HEK293 (cell line): ENCODE data around the gene NLGN1.

Source experiments
- CTCF ChIA-PET: fragments of 350-600 bp; formaldehyde crosslinking; extraction: SDS; loops from one replicate; lab custom pipeline; 2021; ENCODE audit warnings: antibody characterized with exemption; lab: Yijun Ruan, JAX
- POLR2A ChIA-PET: fragments of 300-600 bp; formaldehyde crosslinking; extraction: SDS; loops from one replicate; lab custom pipeline; 2020; ENCODE audit warnings: antibody characterized with exemption, inconsistent platforms; lab: Yijun Ruan, JAX
- H3K27ac ChIP-seq: fragments of 200-500 bp; sonication (Bioruptor generic); 2 replicates; pipeline ENCODE4 v1.5.1; 2014; ENCODE audit warnings: low read depth, low read length, control low read depth, inconsistent platforms; ENCODE audit errors: extremely low read depth
- H3K36me3 ChIP-seq, 2 experiments: fragments of 200-500 bp in 1 of 2; sonication (Bioruptor generic) in 1 of 2; 1 replicate in 1 of 2; 2 replicates in 1 of 2; pipeline ENCODE4 v1.5.1; 2014 to 2017; ENCODE audit warnings: inconsistent platforms in 2 of 2, low read length in 2 of 2; ENCODE audit not compliant: control insufficient read depth in 2 of 2, insufficient read depth in 1 of 2
- H3K4me1 ChIP-seq: fragments of 200-500 bp; sonication (Bioruptor generic); 2 replicates; pipeline ENCODE4 v1.5.1; 2014; ENCODE audit warnings: mild to moderate bottlenecking, low read length, inconsistent platforms; ENCODE audit not compliant: control insufficient read depth, insufficient read depth
- H3K4me3 ChIP-seq: 2 replicates; pipeline ENCODE4 v1.5.1; 2011; ENCODE audit warnings: low read depth, mild to moderate bottlenecking, control low read depth, low read length, moderate library complexity
- H3K9me3 ChIP-seq: fragments of 200-500 bp; sonication (Bioruptor generic); 2 replicates; pipeline ENCODE4 v1.5.1; 2014; ENCODE audit warnings: low read depth, low read length, inconsistent platforms; ENCODE audit not compliant: control insufficient read depth, insufficient read depth
- FEZF1 ChIP-seq: fragments of 450-650 bp; formaldehyde crosslinking; IDR thresholded peaks from 2 replicates; pipeline ENCODE4 v1.5.1; 2016; ENCODE audit warnings: missing biosample characterization, missing genetic modification characterization
- GLIS2 ChIP-seq: fragments of 450-650 bp; formaldehyde crosslinking; IDR thresholded peaks from 2 replicates; pipeline ENCODE4 v1.5.1; 2016; ENCODE audit warnings: missing biosample characterization, missing genetic modification characterization
- HIC1 ChIP-seq: fragments of 450-650 bp; formaldehyde crosslinking; IDR thresholded peaks from 2 replicates; pipeline ENCODE4 v1.5.1; 2016; ENCODE audit warnings: missing biosample characterization, missing genetic modification characterization
- PRDM6 ChIP-seq: fragments of 450-650 bp; formaldehyde crosslinking; IDR thresholded peaks from 2 replicates; pipeline ENCODE4 v1.5.1; 2017; ENCODE audit warnings: missing biosample characterization, missing genetic modification characterization
- REPIN1 ChIP-seq: fragments of 450-650 bp; formaldehyde crosslinking; IDR thresholded peaks from 2 replicates; pipeline ENCODE4 v1.5.1; 2017; ENCODE audit warnings: missing biosample characterization, missing genetic modification characterization, low read depth
- SCRT1 ChIP-seq: fragments of 450-650 bp; formaldehyde crosslinking; IDR thresholded peaks from 2 replicates; pipeline ENCODE4 v1.5.1; 2016; ENCODE audit warnings: missing biosample characterization, missing genetic modification characterization, borderline replicate concordance
- TCF7L2 ChIP-seq: IDR thresholded peaks from 2 replicates; pipeline ENCODE4 v1.6.1; 2011; ENCODE audit warnings: low read depth, mild to moderate bottlenecking, inconsistent platforms, low read length, moderate library complexity, borderline replicate concordance
- ZBTB21 ChIP-seq: fragments of 450-650 bp; formaldehyde crosslinking; IDR thresholded peaks from 2 replicates; pipeline ENCODE4 v1.5.1; 2017; ENCODE audit warnings: missing biosample characterization, missing genetic modification characterization
- ZBTB48 ChIP-seq: fragments of 450-650 bp; formaldehyde crosslinking; IDR thresholded peaks from 2 replicates; pipeline ENCODE4 v1.5.1; 2016; ENCODE audit warnings: missing biosample characterization, missing genetic modification characterization
- ZNF24 ChIP-seq: fragments of 450-650 bp; formaldehyde crosslinking; IDR thresholded peaks from 2 replicates; pipeline ENCODE4 v1.5.1; 2016; ENCODE audit warnings: missing biosample characterization, missing genetic modification characterization
- ZNF571 ChIP-seq: fragments of 450-650 bp; formaldehyde crosslinking; IDR thresholded peaks from 2 replicates; pipeline ENCODE4 v1.5.0; 2017; ENCODE audit warnings: missing biosample characterization, missing genetic modification characterization
- ZNF623 ChIP-seq: fragments of 450-650 bp; formaldehyde crosslinking; IDR thresholded peaks from 2 replicates; pipeline ENCODE4 v1.5.1; 2016; ENCODE audit warnings: missing biosample characterization, missing genetic modification characterization
- ZNF654 ChIP-seq: fragments of 450-650 bp; formaldehyde crosslinking; IDR thresholded peaks from 2 replicates; pipeline ENCODE4 v1.5.1; 2016; ENCODE audit warnings: low read depth, missing biosample characterization, missing genetic modification characterization
- TF ChIP-seq, protein P1 (sequence below): fragments of 450-650 bp; formaldehyde crosslinking; IDR thresholded peaks from 2 replicates; pipeline ENCODE4 v1.5.1; 2016; ENCODE audit warnings: missing biosample characterization, missing genetic modification characterization, borderline replicate concordance
- TF ChIP-seq, protein P2 (sequence below): fragments of 450-650 bp; formaldehyde crosslinking; IDR thresholded peaks from 2 replicates; pipeline ENCODE4 v1.5.1; 2017; ENCODE audit warnings: missing biosample characterization, missing genetic modification characterization
- TF ChIP-seq, protein P3 (sequence below): fragments of 450-650 bp; IDR thresholded peaks from 2 replicates; pipeline ENCODE4 v1.5.1; 2018; ENCODE audit warnings: missing biosample characterization, mild to moderate bottlenecking, missing genetic modification characterization

The NLGN1 gene

GRCh38 chr3:173529062-173529711, 131.6 kb downstream of the NLGN1 start:
- H3K4me1 ChIP-seq: no peaks in the 10 kb centered on the region
- TF ChIP-seq, protein P1, sequence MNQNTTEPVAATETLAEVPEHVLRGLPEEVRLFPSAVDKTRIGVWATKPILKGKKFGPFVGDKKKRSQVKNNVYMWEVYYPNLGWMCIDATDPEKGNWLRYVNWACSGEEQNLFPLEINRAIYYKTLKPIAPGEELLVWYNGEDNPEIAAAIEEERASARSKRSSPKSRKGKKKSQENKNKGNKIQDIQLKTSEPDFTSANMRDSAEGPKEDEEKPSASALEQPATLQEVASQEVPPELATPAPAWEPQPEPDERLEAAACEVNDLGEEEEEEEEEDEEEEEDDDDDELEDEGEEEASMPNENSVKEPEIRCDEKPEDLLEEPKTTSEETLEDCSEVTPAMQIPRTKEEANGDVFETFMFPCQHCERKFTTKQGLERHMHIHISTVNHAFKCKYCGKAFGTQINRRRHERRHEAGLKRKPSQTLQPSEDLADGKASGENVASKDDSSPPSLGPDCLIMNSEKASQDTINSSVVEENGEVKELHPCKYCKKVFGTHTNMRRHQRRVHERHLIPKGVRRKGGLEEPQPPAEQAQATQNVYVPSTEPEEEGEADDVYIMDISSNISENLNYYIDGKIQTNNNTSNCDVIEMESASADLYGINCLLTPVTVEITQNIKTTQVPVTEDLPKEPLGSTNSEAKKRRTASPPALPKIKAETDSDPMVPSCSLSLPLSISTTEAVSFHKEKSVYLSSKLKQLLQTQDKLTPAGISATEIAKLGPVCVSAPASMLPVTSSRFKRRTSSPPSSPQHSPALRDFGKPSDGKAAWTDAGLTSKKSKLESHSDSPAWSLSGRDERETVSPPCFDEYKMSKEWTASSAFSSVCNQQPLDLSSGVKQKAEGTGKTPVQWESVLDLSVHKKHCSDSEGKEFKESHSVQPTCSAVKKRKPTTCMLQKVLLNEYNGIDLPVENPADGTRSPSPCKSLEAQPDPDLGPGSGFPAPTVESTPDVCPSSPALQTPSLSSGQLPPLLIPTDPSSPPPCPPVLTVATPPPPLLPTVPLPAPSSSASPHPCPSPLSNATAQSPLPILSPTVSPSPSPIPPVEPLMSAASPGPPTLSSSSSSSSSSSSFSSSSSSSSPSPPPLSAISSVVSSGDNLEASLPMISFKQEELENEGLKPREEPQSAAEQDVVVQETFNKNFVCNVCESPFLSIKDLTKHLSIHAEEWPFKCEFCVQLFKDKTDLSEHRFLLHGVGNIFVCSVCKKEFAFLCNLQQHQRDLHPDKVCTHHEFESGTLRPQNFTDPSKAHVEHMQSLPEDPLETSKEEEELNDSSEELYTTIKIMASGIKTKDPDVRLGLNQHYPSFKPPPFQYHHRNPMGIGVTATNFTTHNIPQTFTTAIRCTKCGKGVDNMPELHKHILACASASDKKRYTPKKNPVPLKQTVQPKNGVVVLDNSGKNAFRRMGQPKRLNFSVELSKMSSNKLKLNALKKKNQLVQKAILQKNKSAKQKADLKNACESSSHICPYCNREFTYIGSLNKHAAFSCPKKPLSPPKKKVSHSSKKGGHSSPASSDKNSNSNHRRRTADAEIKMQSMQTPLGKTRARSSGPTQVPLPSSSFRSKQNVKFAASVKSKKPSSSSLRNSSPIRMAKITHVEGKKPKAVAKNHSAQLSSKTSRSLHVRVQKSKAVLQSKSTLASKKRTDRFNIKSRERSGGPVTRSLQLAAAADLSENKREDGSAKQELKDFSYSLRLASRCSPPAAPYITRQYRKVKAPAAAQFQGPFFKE: no peak
- peak; percentile 42 for TF ChIP-seq ZNF654 (tag by site-specific recombination)
- TF ChIP-seq REPIN1 (tag by site-specific recombination): no peak
- POLR2A ChIA-PET: no interaction called here
- no peaks in the 10 kb centered on the region for H3K36me3 ChIP-seq
- CTCF ChIA-PET: interaction anchor here (0.6 to 2.2 kb wide), 7 partner anchors 14 to 655 kb away, joined by 3 to 7 read pairs (median 3); no protein-coding TSS in a partner anchor
- no peak overlapping the region for H3K4me3 ChIP-seq
- no peak overlapping the region for H3K27ac ChIP-seq
- H3K9me3 ChIP-seq: no peaks in the 10 kb centered on the region

DNA sequence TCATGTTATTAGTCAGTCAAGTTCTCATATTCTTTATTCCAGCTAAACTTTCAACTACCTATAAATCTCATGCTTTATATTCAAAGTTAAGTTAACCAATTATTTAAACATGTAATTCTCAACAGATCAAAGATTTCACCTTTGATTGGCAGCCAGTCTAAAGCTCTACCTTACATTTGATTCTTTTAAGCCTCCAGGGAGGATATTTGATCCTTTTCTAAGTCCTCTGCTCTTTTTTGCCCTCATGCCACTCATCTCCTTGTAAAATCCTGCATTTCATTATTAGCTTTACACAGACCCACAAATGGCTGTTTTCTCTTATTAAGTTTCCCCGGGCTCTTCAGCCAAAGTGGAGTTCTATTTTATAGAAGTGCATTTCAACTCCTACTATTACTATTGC, 134.1 kb downstream of the NLGN1 start:
- CTCF ChIA-PET: interaction anchor here (1.6 kb wide), 1 partner anchor 22 kb away, joined by 9 read pairs; no protein-coding TSS in a partner anchor
- POLR2A ChIA-PET: no interaction called here
- no peaks in the 10 kb centered on the region for H3K36me3 ChIP-seq
- TF ChIP-seq, protein P2, sequence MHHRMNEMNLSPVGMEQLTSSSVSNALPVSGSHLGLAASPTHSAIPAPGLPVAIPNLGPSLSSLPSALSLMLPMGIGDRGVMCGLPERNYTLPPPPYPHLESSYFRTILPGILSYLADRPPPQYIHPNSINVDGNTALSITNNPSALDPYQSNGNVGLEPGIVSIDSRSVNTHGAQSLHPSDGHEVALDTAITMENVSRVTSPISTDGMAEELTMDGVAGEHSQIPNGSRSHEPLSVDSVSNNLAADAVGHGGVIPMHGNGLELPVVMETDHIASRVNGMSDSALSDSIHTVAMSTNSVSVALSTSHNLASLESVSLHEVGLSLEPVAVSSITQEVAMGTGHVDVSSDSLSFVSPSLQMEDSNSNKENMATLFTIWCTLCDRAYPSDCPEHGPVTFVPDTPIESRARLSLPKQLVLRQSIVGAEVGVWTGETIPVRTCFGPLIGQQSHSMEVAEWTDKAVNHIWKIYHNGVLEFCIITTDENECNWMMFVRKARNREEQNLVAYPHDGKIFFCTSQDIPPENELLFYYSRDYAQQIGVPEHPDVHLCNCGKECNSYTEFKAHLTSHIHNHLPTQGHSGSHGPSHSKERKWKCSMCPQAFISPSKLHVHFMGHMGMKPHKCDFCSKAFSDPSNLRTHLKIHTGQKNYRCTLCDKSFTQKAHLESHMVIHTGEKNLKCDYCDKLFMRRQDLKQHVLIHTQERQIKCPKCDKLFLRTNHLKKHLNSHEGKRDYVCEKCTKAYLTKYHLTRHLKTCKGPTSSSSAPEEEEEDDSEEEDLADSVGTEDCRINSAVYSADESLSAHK (tag by site-specific recombination): 0 out of 2 replicates have a peak, but pooled peaks have one; percentile 16
- TF ChIP-seq ZNF571 (tag by site-specific recombination) (no peak), TCF7L2 (no peak), SCRT1 (no peak), PRDM6 (tag by site-specific recombination) (peak; percentile 68), FEZF1 (tag by site-specific recombination) (peak; percentile 86), ZBTB48 (no peak), ZBTB21 (tag by site-specific recombination) (no peak), ZNF623 (tag by site-specific recombination) (no peak), ZNF24 (tag by site-specific recombination) (no peak), GLIS2 (tag by site-specific recombination) (no peak), HIC1 (tag by site-specific recombination) (no peak)
- TF ChIP-seq, protein P3, sequence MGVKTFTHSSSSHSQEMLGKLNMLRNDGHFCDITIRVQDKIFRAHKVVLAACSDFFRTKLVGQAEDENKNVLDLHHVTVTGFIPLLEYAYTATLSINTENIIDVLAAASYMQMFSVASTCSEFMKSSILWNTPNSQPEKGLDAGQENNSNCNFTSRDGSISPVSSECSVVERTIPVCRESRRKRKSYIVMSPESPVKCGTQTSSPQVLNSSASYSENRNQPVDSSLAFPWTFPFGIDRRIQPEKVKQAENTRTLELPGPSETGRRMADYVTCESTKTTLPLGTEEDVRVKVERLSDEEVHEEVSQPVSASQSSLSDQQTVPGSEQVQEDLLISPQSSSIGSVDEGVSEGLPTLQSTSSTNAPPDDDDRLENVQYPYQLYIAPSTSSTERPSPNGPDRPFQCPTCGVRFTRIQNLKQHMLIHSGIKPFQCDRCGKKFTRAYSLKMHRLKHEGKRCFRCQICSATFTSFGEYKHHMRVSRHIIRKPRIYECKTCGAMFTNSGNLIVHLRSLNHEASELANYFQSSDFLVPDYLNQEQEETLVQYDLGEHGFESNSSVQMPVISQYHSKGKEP (tag by site-specific recombination): 0 out of 2 replicates have a peak, but pooled peaks have one; percentile 28
- TF ChIP-seq, all 188 proteins: peak for 4
- Histone ChIP-seq H3K4me3 (no peak overlapping the region), H3K27ac (no peak overlapping the region), H3K9me3 (no peaks in the 10 kb centered on the region), H3K4me1 (no peaks in the 10 kb centered on the region)
